Endothelial cell of umbilical vein (primary cell): ENCODE results near the gene FANCL.

Experiments
- CTCF ChIP-seq, 2 donors: IDR thresholded peaks; 1 replicate in 1 of 2; 2 replicates in 1 of 2; pipeline ENCODE4 v1.5.1; 2011; ENCODE audit warnings: low read length in 2 of 2, mild to moderate bottlenecking in 2 of 2, moderate library complexity in 2 of 2, control low read depth in 1 of 2, inconsistent platforms in 1 of 2, low read depth in 1 of 2; ENCODE audit not compliant: insufficient read depth in 1 of 2; ENCODE audit errors: extremely low read depth in 1 of 2
- EZH2 ChIP-seq: IDR thresholded peaks from 2 replicates; pipeline ENCODE4 v1.6.1; 2012; ENCODE audit warnings: borderline replicate concordance, low read depth, mild to moderate bottlenecking, moderate library complexity, low read length, inconsistent platforms; ENCODE audit not compliant: severe bottlenecking
- MAX ChIP-seq: IDR thresholded peaks from 2 replicates; pipeline ENCODE4 v1.6.1; 2011; ENCODE audit not compliant: insufficient read depth, insufficient read length
- MYC ChIP-seq: IDR thresholded peaks from one replicate; pipeline ENCODE4 v1.6.1; 2011; ENCODE audit warnings: mild to moderate bottlenecking, low read depth, low read length
- POLR2A ChIP-seq: IDR thresholded peaks from 2 replicates; pipeline ENCODE4 v1.6.1; 2012; ENCODE audit warnings: low read depth, mild to moderate bottlenecking, control low read depth, low read length
- POLR2AphosphoS5 ChIP-seq: IDR thresholded peaks from 2 replicates; pipeline ENCODE4 v1.6.1; 2012; ENCODE audit warnings: low read depth, mild to moderate bottlenecking, control low read depth, low read length, moderate library complexity; ENCODE audit not compliant: insufficient read depth

GRCh38 chr2:58203018-58203417, 38.1 kb downstream of the FANCL start:
- TF ChIP-seq CTCF (IDR thresholded peaks at IDR 0.05; ENCODE audit: extremely low read depth in 1 of 2, insufficient read depth in 1 of 2, low read depth in 1 of 2, low read length in 2 of 2) (no peak), MAX (no peak), POLR2A (no peak), EZH2 (no peak), POLR2AphosphoS5 (no peak), MYC (no peak)
